SKM-1 (cell line): ENCODE measurements around the gene ZMIZ1.

Experiments
- DNase-seq: peaks from one replicate; lab custom pipeline; 2025; ENCODE audit not compliant: unreplicated experiment; lab: John Stamatoyannopoulos, UW

Gene ZMIZ1

GRCh38 chr10:79063661-79064492 lies 4.9 kb upstream of the ZMIZ1 start:
- DNase-seq = no peak

GRCh38 chr10:79065091-79065551 lies 3.6 kb upstream of the ZMIZ1 start:
- no peak for DNase-seq

- DNase-seq = no peak
Observed at GRCh38 chr10:79065853-79066252, 2.9 kb upstream of the ZMIZ1 start.

- no peak for DNase-seq
Observed at GRCh38 chr10:79066411-79067240, 2.1 kb upstream of the ZMIZ1 start.

GRCh38 chr10:79067241-79068202 lies 1.2 kb upstream of the ZMIZ1 start:
- peak; percentile 71 for DNase-seq

- no peak for DNase-seq
Observed at GRCh38 chr10:79068203-79068561, 584 bp upstream of the ZMIZ1 start.

GRCh38 chr10:79069325-79070080 lies 737 bp downstream of the ZMIZ1 start:
- DNase-seq = no peak

- no peak for DNase-seq
Observed at GRCh38 chr10:79070081-79070605, 1.4 kb downstream of the ZMIZ1 start.

GRCh38 chr10:79070606-79071395 lies 2.0 kb downstream of the ZMIZ1 start:
- peak; percentile 45 for DNase-seq

GRCh38 chr10:79071396-79071923 lies 2.7 kb downstream of the ZMIZ1 start:
- no peak for DNase-seq

- DNase-seq = no peak
Observed at GRCh38 chr10:79072041-79072441, 3.3 kb downstream of the ZMIZ1 start.

- no peak for DNase-seq
Observed at GRCh38 chr10:79072994-79073645, 4.4 kb downstream of the ZMIZ1 start.

- DNase-seq = no peak
Observed at GRCh38 chr10:79073784-79074432, 5.1 kb downstream of the ZMIZ1 start.

- no peak for DNase-seq
Observed at GRCh38 chr10:79074732-79075131, 6.0 kb downstream of the ZMIZ1 start.

- DNase-seq = no peak
Observed at GRCh38 chr10:79075418-79075817, 6.7 kb downstream of the ZMIZ1 start.

GRCh38 chr10:79077488-79078173 lies 8.9 kb downstream of the ZMIZ1 start:
- no peak for DNase-seq

- DNase-seq = no peak
Observed at GRCh38 chr10:79078367-79079053, 9.7 kb downstream of the ZMIZ1 start.
